HCT116 (cell line): ENCODE measurements around the gene LNPEP. TPM values are rescaled to one million over a fixed set of nuclear protein-coding genes. Genes with fewer than 3 reads are reported as not detected.

ENCODE experiments used
- ATAC-seq: fragments of 200-7000 bp; cut with Tn5 transposase; 2 replicates; pipeline ENCODE4 v1.9.1; 2020; ENCODE audit warnings: mild to moderate bottlenecking, moderate library complexity
- BruUV-seq: library from RNA; stranded (reverse); fragments of 400-500 nt; replicated peaks from 2 replicates; lab custom pipeline; 2021; lab: Mats Ljungman, UMichigan
- CTCF ChIA-PET: fragments of 300-600 bp; sonication (Branson Sonifier 250); formaldehyde crosslinking; loops from one replicate; lab custom pipeline; 2021; ENCODE audit warnings: antibody characterized with exemption; lab: Charles Lee
- POLR2A ChIA-PET: fragments of 300-600, 350-600 bp; sonication (Branson Sonifier 250); formaldehyde crosslinking; loops from one replicate; lab custom pipeline; 2021; ENCODE audit warnings: antibody characterized with exemption; lab: Charles Lee
- RAD21 ChIA-PET, 2 experiments: fragments of 300-600 bp; sonication (Branson Sonifier 250); formaldehyde crosslinking; loops; one replicate each; lab custom pipeline; 2023; ENCODE audit warnings: low total read pairs in 2 of 2; ENCODE audit not compliant: uncharacterized antibody in 2 of 2, unreplicated experiment in 2 of 2, low non-redundant PET in 1 of 2; lab: Charles Lee
- DNase-seq: peaks from one replicate; pipeline ENCODE4 v3.0.0-alpha.2; 2010; ENCODE audit warnings: low read depth, low spot score
- H2AFZ ChIP-seq: fragments of 200-600 bp; shearing (Covaris generic), sonication (generic); 2 replicates; pipeline ENCODE4 v1.6.1; 2017; ENCODE audit warnings: low read depth, mixed run types, mixed read lengths, antibody characterized with exemption, low read length; ENCODE audit not compliant: poor library complexity, severe bottlenecking
- H3K27ac ChIP-seq: 2 replicates; pipeline ENCODE4 v1.5.1; 2012; ENCODE audit warnings: low read depth, low read length
- H3K27me3 ChIP-seq: fragments of 200-600 bp; sonication (generic); 2 replicates; pipeline ENCODE4 v1.6.1; 2016; ENCODE audit warnings: mixed run types, low read length, mixed read lengths; ENCODE audit not compliant: insufficient read depth
- H3K36me3 ChIP-seq, 2 experiments: fragments of 200-500 bp in 1 of 2; fragments of 200-600 bp in 1 of 2; sonication (Bioruptor generic) in 1 of 2; sonication (generic) in 1 of 2; 2 replicates each; pipeline versions ENCODE4 v1.5.1 to v1.6.1; 2014 to 2016; ENCODE audit warnings: low read length in 2 of 2, inconsistent platforms in 1 of 2, mixed read lengths in 1 of 2, mixed run types in 1 of 2; ENCODE audit not compliant: insufficient read depth in 2 of 2, control insufficient read depth in 1 of 2
- H3K4me1 ChIP-seq, 2 experiments: fragments of 200-600 bp in 1 of 2; sonication (generic) in 1 of 2; 2 replicates each; pipeline versions ENCODE4 v1.5.1 to v1.6.1; 2012 to 2017; ENCODE audit warnings: low read length in 2 of 2, inconsistent platforms in 1 of 2, mild to moderate bottlenecking in 1 of 2, mixed read lengths in 1 of 2, mixed run types in 1 of 2, moderate library complexity in 1 of 2; ENCODE audit not compliant: insufficient read depth in 2 of 2, control insufficient read depth in 1 of 2
- H3K4me2 ChIP-seq: fragments of 200-600 bp; sonication (generic); 2 replicates; pipeline ENCODE4 v1.6.1; 2017; ENCODE audit warnings: mixed run types, low read length, mixed read lengths
- H3K4me3 ChIP-seq, 2 experiments: fragments of 200-600 bp in 1 of 2; sonication (generic) in 1 of 2; replicated peaks in 1 of 2; 2 replicates each; pipeline ENCODE4 v1.5.1; 2011 to 2016; ENCODE audit warnings: low read length in 2 of 2, control low read depth in 1 of 2, low read depth in 1 of 2, mild to moderate bottlenecking in 1 of 2, mixed read lengths in 1 of 2, mixed run types in 1 of 2
- H3K79me2 ChIP-seq: fragments of 200-600 bp; sonication (generic); 2 replicates; pipeline ENCODE4 v1.6.1; 2017; ENCODE audit warnings: mild to moderate bottlenecking, mixed run types, low read length, moderate library complexity, mixed read lengths; ENCODE audit not compliant: insufficient read depth
- H3K9ac ChIP-seq: fragments of 200-600 bp; sonication (generic); 2 replicates; pipeline ENCODE4 v1.6.1; 2016; ENCODE audit warnings: low read length, mixed read lengths
- H3K9me2 ChIP-seq: fragments of 200-600 bp; sonication (generic), shearing (Covaris generic); 2 replicates; pipeline ENCODE4 v1.6.1; 2017; ENCODE audit warnings: mixed run types, mild to moderate bottlenecking, moderate library complexity; ENCODE audit not compliant: insufficient read depth
- H3K9me3 ChIP-seq, 2 experiments: fragments of 200-500 bp in 1 of 2; fragments of 200-600 bp in 1 of 2; sonication (Bioruptor generic) in 1 of 2; sonication (generic) in 1 of 2; 2 replicates each; pipeline ENCODE4 v1.6.1; 2014 to 2017; ENCODE audit warnings: low read length in 2 of 2, mixed read lengths in 2 of 2, inconsistent platforms in 1 of 2, low read depth in 1 of 2, mild to moderate bottlenecking in 1 of 2, mixed run types in 1 of 2, moderate library complexity in 1 of 2; ENCODE audit not compliant: control insufficient read depth in 1 of 2, insufficient read depth in 1 of 2
- H4K20me1 ChIP-seq: fragments of 200-600 bp; sonication (generic), shearing (Covaris generic); 2 replicates; pipeline ENCODE4 v1.6.1; 2017; ENCODE audit warnings: mixed run types, mild to moderate bottlenecking, moderate library complexity; ENCODE audit not compliant: insufficient read depth
- CTCF ChIP-seq, 3 experiments: fragments of 200-600 bp in 1 of 3; sonication (generic) in 1 of 3; IDR thresholded peaks in 2 of 3; conservative IDR thresholded peaks in 1 of 3; 2 replicates each; pipeline ENCODE4 v1.5.1; 2012 to 2017; ENCODE audit warnings: low read depth in 2 of 3, low read length in 2 of 3, antibody characterized with exemption in 1 of 3, borderline replicate concordance in 1 of 3, control low read depth in 1 of 3, mild to moderate bottlenecking in 1 of 3, mixed read lengths in 1 of 3, mixed run types in 1 of 3, moderate library complexity in 1 of 3; ENCODE audit not compliant: insufficient read depth in 1 of 3
- ELF1 ChIP-seq: IDR thresholded peaks from 2 replicates; pipeline ENCODE4 v1.6.1; 2012; ENCODE audit warnings: low read depth, borderline replicate concordance
- EZH2phosphoT487 ChIP-seq: fragments of 200-600 bp; IDR thresholded peaks from 2 replicates; pipeline ENCODE4 v1.6.1; 2018; ENCODE audit warnings: antibody characterized with exemption, borderline replicate concordance
- MAX ChIP-seq: IDR thresholded peaks from 2 replicates; pipeline ENCODE4 v1.6.1; 2012
- SP1 ChIP-seq: IDR thresholded peaks from 2 replicates; pipeline ENCODE4 v1.6.1; 2012; ENCODE audit warnings: low read depth
- SRF ChIP-seq: IDR thresholded peaks from 2 replicates; pipeline ENCODE4 v1.6.1; 2012; ENCODE audit warnings: low read depth
- YY1 ChIP-seq: IDR thresholded peaks from 2 replicates; pipeline ENCODE4 v1.6.1; 2011; ENCODE audit warnings: low read length, low read depth, moderate library complexity, mild to moderate bottlenecking; ENCODE audit not compliant: insufficient replicate concordance; ENCODE audit errors: extremely low read depth
- ZFX ChIP-seq: fragments of 450-650 bp; IDR thresholded peaks from 2 replicates; pipeline ENCODE4 v1.6.1; 2017
- ZNF274 ChIP-seq: fragments of 200-500 bp; sonication (Bioruptor generic); IDR thresholded peaks from 2 replicates; pipeline ENCODE4 v1.6.1; 2014; ENCODE audit warnings: mild to moderate bottlenecking, low read depth, low read length, inconsistent platforms
- intact Hi-C: fragments of 100-400 bp; cut with micrococcal nuclease; formaldehyde crosslinking; loops from 2 replicates; pipeline ENCODE4 v1.10.0; 2022
- total RNA-seq: library from RNA; stranded (reverse); gene quantifications from one replicate; pipeline ENCODE4 v1.2.1, GENCODE V29; 2021; ENCODE audit not compliant: unreplicated experiment
- TF ChIP-seq, protein P1 (sequence below): IDR thresholded peaks from 2 replicates; pipeline ENCODE4 v1.6.1; 2012; ENCODE audit warnings: low read depth
- TF ChIP-seq, protein P2 (sequence below): IDR thresholded peaks from 2 replicates; pipeline ENCODE4 v1.6.1; 2011; ENCODE audit warnings: mild to moderate bottlenecking, low read length, moderate library complexity; ENCODE audit not compliant: insufficient replicate concordance; ENCODE audit errors: extremely low read depth

LNPEP gene
- total RNA-seq, 1 experiment from 2014 or later: 14.9 TPM

- POLR2A ChIA-PET: no interaction called here
- H3K4me2 ChIP-seq: no peak overlapping the region
- no peak overlapping the region for H3K9ac ChIP-seq
- ATAC-seq (no peak), DNase-seq (no peak)
- no peak overlapping the region for H3K4me3 ChIP-seq
- no peak for TF ChIP-seq ZNF274
- no peak for TF ChIP-seq EZH2phosphoT487
- no peak for TF ChIP-seq SRF
- no peak for TF ChIP-seq YY1
- TF ChIP-seq, protein P1, sequence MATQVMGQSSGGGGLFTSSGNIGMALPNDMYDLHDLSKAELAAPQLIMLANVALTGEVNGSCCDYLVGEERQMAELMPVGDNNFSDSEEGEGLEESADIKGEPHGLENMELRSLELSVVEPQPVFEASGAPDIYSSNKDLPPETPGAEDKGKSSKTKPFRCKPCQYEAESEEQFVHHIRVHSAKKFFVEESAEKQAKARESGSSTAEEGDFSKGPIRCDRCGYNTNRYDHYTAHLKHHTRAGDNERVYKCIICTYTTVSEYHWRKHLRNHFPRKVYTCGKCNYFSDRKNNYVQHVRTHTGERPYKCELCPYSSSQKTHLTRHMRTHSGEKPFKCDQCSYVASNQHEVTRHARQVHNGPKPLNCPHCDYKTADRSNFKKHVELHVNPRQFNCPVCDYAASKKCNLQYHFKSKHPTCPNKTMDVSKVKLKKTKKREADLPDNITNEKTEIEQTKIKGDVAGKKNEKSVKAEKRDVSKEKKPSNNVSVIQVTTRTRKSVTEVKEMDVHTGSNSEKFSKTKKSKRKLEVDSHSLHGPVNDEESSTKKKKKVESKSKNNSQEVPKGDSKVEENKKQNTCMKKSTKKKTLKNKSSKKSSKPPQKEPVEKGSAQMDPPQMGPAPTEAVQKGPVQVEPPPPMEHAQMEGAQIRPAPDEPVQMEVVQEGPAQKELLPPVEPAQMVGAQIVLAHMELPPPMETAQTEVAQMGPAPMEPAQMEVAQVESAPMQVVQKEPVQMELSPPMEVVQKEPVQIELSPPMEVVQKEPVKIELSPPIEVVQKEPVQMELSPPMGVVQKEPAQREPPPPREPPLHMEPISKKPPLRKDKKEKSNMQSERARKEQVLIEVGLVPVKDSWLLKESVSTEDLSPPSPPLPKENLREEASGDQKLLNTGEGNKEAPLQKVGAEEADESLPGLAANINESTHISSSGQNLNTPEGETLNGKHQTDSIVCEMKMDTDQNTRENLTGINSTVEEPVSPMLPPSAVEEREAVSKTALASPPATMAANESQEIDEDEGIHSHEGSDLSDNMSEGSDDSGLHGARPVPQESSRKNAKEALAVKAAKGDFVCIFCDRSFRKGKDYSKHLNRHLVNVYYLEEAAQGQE: no peak
- no peak for TF ChIP-seq CTCF (IDR thresholded peaks at IDR 0.05 in 2 of 3, conservative IDR thresholded peaks at IDR 0.05 in 1 of 3; ENCODE audit: borderline replicate concordance in 1 of 3, insufficient read depth in 1 of 3, low read depth in 2 of 3, low read length in 2 of 3)
- TF ChIP-seq ELF1: no peak
- TF ChIP-seq, protein P2, sequence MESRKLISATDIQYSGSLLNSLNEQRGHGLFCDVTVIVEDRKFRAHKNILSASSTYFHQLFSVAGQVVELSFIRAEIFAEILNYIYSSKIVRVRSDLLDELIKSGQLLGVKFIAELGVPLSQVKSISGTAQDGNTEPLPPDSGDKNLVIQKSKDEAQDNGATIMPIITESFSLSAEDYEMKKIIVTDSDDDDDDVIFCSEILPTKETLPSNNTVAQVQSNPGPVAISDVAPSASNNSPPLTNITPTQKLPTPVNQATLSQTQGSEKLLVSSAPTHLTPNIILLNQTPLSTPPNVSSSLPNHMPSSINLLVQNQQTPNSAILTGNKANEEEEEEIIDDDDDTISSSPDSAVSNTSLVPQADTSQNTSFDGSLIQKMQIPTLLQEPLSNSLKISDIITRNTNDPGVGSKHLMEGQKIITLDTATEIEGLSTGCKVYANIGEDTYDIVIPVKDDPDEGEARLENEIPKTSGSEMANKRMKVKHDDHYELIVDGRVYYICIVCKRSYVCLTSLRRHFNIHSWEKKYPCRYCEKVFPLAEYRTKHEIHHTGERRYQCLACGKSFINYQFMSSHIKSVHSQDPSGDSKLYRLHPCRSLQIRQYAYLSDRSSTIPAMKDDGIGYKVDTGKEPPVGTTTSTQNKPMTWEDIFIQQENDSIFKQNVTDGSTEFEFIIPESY: no peak
- TF ChIP-seq ZFX: no peak
- TF ChIP-seq SP1: no peak
- no peak for TF ChIP-seq MAX
- intact Hi-C loops: no loop called here
- no peak overlapping the region for H2AFZ ChIP-seq
- H3K79me2 ChIP-seq: no peaks in the 10 kb centered on the region
- CTCF ChIA-PET: no interaction called here
- H3K27ac ChIP-seq: no peak overlapping the region
- BruUV-seq: no TSS peak
- RAD21 ChIA-PET: no interaction called here
- no peaks in the 10 kb centered on the region for H3K27me3 ChIP-seq
- no peaks in the 10 kb centered on the region for H3K36me3 ChIP-seq
- no peaks in the 10 kb centered on the region for H3K9me3 ChIP-seq
- no peaks in the 10 kb centered on the region for H4K20me1 ChIP-seq
- H3K9me2 ChIP-seq: no peaks in the 10 kb centered on the region
- no peaks in the 10 kb centered on the region for H3K4me1 ChIP-seq
These were observed 136.1 kb downstream of the LNPEP start for GRCh38 chr5:97071993-97072392.
